Spinal cord (tissue), 10 donors: Measurements from ENCODE around the gene SLC25A18. TPM values are rescaled to one million over a fixed set of nuclear protein-coding genes. Genes with fewer than 3 reads are reported as not detected.

ENCODE experiments used
- DNase-seq, 6 donors: peaks; one replicate each; pipeline versions ENCODE4 v3.0.0 to v3.0.0-alpha.2; 2013 to 2015; ENCODE audit warnings: low spot score in 6 of 6, low read depth in 4 of 6
- H3K27ac ChIP-seq: one replicate; pipeline ENCODE4 v1.5.1; 2013; ENCODE audit warnings: low read depth, low read length, control low read depth
- H3K27me3 ChIP-seq: one replicate; pipeline ENCODE4 v1.6.1; 2013; ENCODE audit warnings: low read length; ENCODE audit not compliant: control insufficient read depth, insufficient read depth
- H3K36me3 ChIP-seq: one replicate; pipeline ENCODE4 v1.6.1; 2013; ENCODE audit warnings: low read length; ENCODE audit not compliant: control insufficient read depth, insufficient read depth
- H3K4me1 ChIP-seq: one replicate; pipeline ENCODE4 v1.6.1; 2013; ENCODE audit warnings: low read length; ENCODE audit not compliant: control insufficient read depth, insufficient read depth
- H3K4me3 ChIP-seq: one replicate; pipeline ENCODE4 v1.5.1; 2013; ENCODE audit warnings: low read depth, low read length, control low read depth
- H3K9me3 ChIP-seq: one replicate; pipeline ENCODE4 v1.6.1; 2013; ENCODE audit warnings: low read length; ENCODE audit not compliant: control insufficient read depth, insufficient read depth
- WGBS: methylation state at CpG from one replicate; pipeline ENCODE4 v1.1.5; 2013; ENCODE audit warnings: missing lambda C conversion rate; ENCODE audit not compliant: insufficient coverage; 5-methylcytosine and 5-hydroxymethylcytosine counted together
- polyA plus RNA-seq, 2 donors: library from polyadenylated mRNA; unstranded; fragments of 120-200 nt; gene quantifications; one replicate each; pipeline ENCODE4 v1.2.1, GENCODE V29; 2013; ENCODE audit not compliant: insufficient read length in 2 of 2
- total RNA-seq, 2 donors: library from RNA; depleted of rRNA in 1 of 2; stranded (reverse); fragments of 120-200 nt in 1 of 2; fragments of >200 nt in 1 of 2; gene quantifications; one replicate each; pipeline versions ENCODE4 v1.2.3 to v1.2.4, GENCODE V29; 2013 to 2014
- donor health status: healthy.

Gene SLC25A18
- total and polyA plus RNA-seq, 4 donors, result 13.1 to 32.6 (median 21.4) TPM

- Histone ChIP-seq H3K36me3 (no peaks in the 10 kb centered on the region), H3K27me3 (no peaks in the 10 kb centered on the region), H3K9me3 (no peaks in the 10 kb centered on the region), H3K4me3 (peak overlapping the region; percentile 89), H3K4me1 (peaks cover 11% of the 10 kb centered on the region), H3K27ac (peak overlapping the region; percentile 99)
- 0% methylated on average over 10 of the region's 10 CpGs for WGBS
- no peak for DNase-seq
Measured at GRCh38 chr22:17638182-17638431, 74.8 kb downstream of the SLC25A18 start.

GRCh38 chr22:17638432-17639246, 75.3 kb downstream of the SLC25A18 start, which contains the start of gene BCL2L13:
TSS of gene BCL2L13 (plus strand) at chr22:17638757. CDS start at chr22:17655712, 16,955 bp downstream.
- Histone ChIP-seq H3K4me3 (peak within 1 kb of the TSS; percentile 89), H3K27ac (peak within 1 kb of the TSS; percentile 99), H3K27me3 (no peaks in the 10 kb centered on the region), H3K4me1 (peaks cover 11% of the 10 kb centered on the region), H3K36me3 (no peaks in the 10 kb centered on the region), H3K9me3 (no peaks in the 10 kb centered on the region)
- 0% methylated on average over 60 of the region's 70 CpGs for WGBS
- peak; percentile 81 to 97 (median 92) for DNase-seq

GRCh38 chr22:17639247-17639741, 76.0 kb downstream of the SLC25A18 start:
- H3K9me3 ChIP-seq, result no peaks in the 10 kb centered on the region
- 0% methylated on average over 6 of the region's 8 CpGs for WGBS
- H3K4me1 ChIP-seq, result peaks cover 11% of the 10 kb centered on the region
- no peaks in the 10 kb centered on the region for H3K27me3 ChIP-seq
- peak overlapping the region; percentile 89 for H3K4me3 ChIP-seq
- H3K36me3 ChIP-seq, result no peaks in the 10 kb centered on the region
- DNase-seq, result peak in 5 of 6 donors; percentile 1 to 46 (median 37)
- H3K27ac ChIP-seq, result peak overlapping the region; percentile 99

Other genes starting within 250 kb of the SLC25A18 start
- 1 to 10 TPM; 5.1 to 7.4 TPM for gene CECR2, start 194.0 kb upstream of the SLC25A18 start, total RNA-seq
- gene CECR2, start 194.0 kb upstream of the SLC25A18 start, polyA plus RNA-seq, result 10 to 100 TPM; 14.2 to 17.0 TPM
- gene ATP6V1E1, start 65.3 kb downstream of the SLC25A18 start, total RNA-seq, result 100 to 1,000 TPM; 141 to 158 TPM
- gene ATP6V1E1, start 65.3 kb downstream of the SLC25A18 start, polyA plus RNA-seq, result 100 to 1,000 TPM; 135 to 140 TPM
- gene BCL2L13, start 75.3 kb downstream of the SLC25A18 start, total RNA-seq, result 10 to 100 TPM; 41.3 to 46.5 TPM
- 10 to 100 TPM; 34.6 to 37.7 TPM for gene BCL2L13, start 75.3 kb downstream of the SLC25A18 start, polyA plus RNA-seq
- gene BID, start 211.0 kb downstream of the SLC25A18 start, total RNA-seq, result 10 to 100 TPM; 24.7 to 29.3 TPM
- gene BID, start 211.0 kb downstream of the SLC25A18 start, polyA plus RNA-seq, result 10 to 100 TPM; 45.5 to 49.2 TPM